ENCODE results near the gene MYBPHL. TPM values are rescaled to one million over a fixed set of nuclear protein-coding genes. Genes with fewer than 3 reads are reported as not detected.

MYBPHL gene
- polyA plus RNA-seq, 1 experiment = not detected

- TF ChIP-seq CTCF (IDR thresholded peaks at IDR 0.05; ENCODE audit: low read depth, low read length) = no peak
- CTCF ChIA-PET = interaction anchor here (1.0 to 2.3 kb wide), 5 partner anchors 11 to 279 kb away, joined by 3 to 17 read pairs (median 6); no protein-coding TSS in a partner anchor
- POLR2A ChIA-PET = interaction anchor here (1.0 kb wide), 1 partner anchor 30 kb away, joined by 4 read pairs; the partner anchor contains the start of gene PSRC1
- no peak overlapping the region for H3K4me3 ChIP-seq (ENCODE audit: low read depth, low read length)
- peak overlapping the region; percentile 39 for H3K27ac ChIP-seq (ENCODE audit: low read depth, low read length)
- DNase-seq (ENCODE audit: low read depth, low spot score) = no peak
- H3K9me3 ChIP-seq (ENCODE audit: control insufficient read depth, insufficient read depth, low read length) = peaks cover 17% of the 10 kb centered on the region
- H3K27me3 ChIP-seq (ENCODE audit: control insufficient read depth, insufficient read depth, low read length) = no peaks in the 10 kb centered on the region
Measured at GRCh38 chr1:109252893-109253802, 53.7 kb downstream of the MYBPHL start.

- no peak for DNase-seq (ENCODE audit: low read depth, low spot score)
- ChIA-PET POLR2A (interaction anchor here (1.5 kb wide), 1 partner anchor 13 kb away, joined by 3 read pairs; no protein-coding TSS in a partner anchor), CTCF (interaction anchor here (1.1 to 2.3 kb wide), 3 partner anchors 12 to 147 kb away, joined by 3 to 11 read pairs (median 3); no protein-coding TSS in a partner anchor)
- TF ChIP-seq CTCF (IDR thresholded peaks at IDR 0.05; ENCODE audit: low read depth, low read length) = no peak
- H3K27me3 ChIP-seq (ENCODE audit: control insufficient read depth, insufficient read depth, low read length) = no peaks in the 10 kb centered on the region
- no peak overlapping the region for H3K4me3 ChIP-seq (ENCODE audit: low read depth, low read length)
- no peak overlapping the region for H3K27ac ChIP-seq (ENCODE audit: low read depth, low read length)
- H3K9me3 ChIP-seq (ENCODE audit: control insufficient read depth, insufficient read depth, low read length) = peaks cover 17% of the 10 kb centered on the region
Measured at GRCh38 chr1:109252167-109252892, 54.5 kb downstream of the MYBPHL start.

- H3K27ac ChIP-seq (ENCODE audit: low read depth, low read length) = no peak overlapping the region
- no peak overlapping the region for H3K4me3 ChIP-seq (ENCODE audit: low read depth, low read length)
- CTCF ChIA-PET = interaction anchor here (1.4 kb wide), 1 partner anchor 12 kb away, joined by 3 read pairs; no protein-coding TSS in a partner anchor
- no peaks in the 10 kb centered on the region for H3K27me3 ChIP-seq (ENCODE audit: control insufficient read depth, insufficient read depth, low read length)
- POLR2A ChIA-PET = interaction anchor here (1.5 kb wide), 1 partner anchor 12 kb away, joined by 3 read pairs; no protein-coding TSS in a partner anchor
- DNase-seq (ENCODE audit: low read depth, low spot score) = no peak
- no peak for TF ChIP-seq CTCF (IDR thresholded peaks at IDR 0.05; ENCODE audit: low read depth, low read length)
- peaks cover 17% of the 10 kb centered on the region for H3K9me3 ChIP-seq (ENCODE audit: control insufficient read depth, insufficient read depth, low read length)
Measured at GRCh38 chr1:109251277-109252166, 55.3 kb downstream of the MYBPHL start.

- no peaks in the 10 kb centered on the region for H3K27me3 ChIP-seq (ENCODE audit: control insufficient read depth, insufficient read depth, low read length)
- no peak for DNase-seq (ENCODE audit: low read depth, low spot score)
- no peak for TF ChIP-seq CTCF (IDR thresholded peaks at IDR 0.05; ENCODE audit: low read depth, low read length)
- peak overlapping the region; percentile 54 for H3K4me3 ChIP-seq (ENCODE audit: low read depth, low read length)
- no peak overlapping the region for H3K27ac ChIP-seq (ENCODE audit: low read depth, low read length)
- peaks cover 17% of the 10 kb centered on the region for H3K9me3 ChIP-seq (ENCODE audit: control insufficient read depth, insufficient read depth, low read length)
- POLR2A ChIA-PET = interaction anchor here (1.0 to 1.5 kb wide), 2 partner anchors 10 to 11 kb away, joined by 3 to 4 read pairs; no protein-coding TSS in a partner anchor
- CTCF ChIA-PET = interaction anchor here (2.1 kb wide), 1 partner anchor 11 kb away, joined by 6 read pairs; no protein-coding TSS in a partner anchor
Measured at GRCh38 chr1:109250454-109251276, 56.1 kb downstream of the MYBPHL start.
